Measurements from ENCODE around the gene DCLK3. TPM values are rescaled to one million over a fixed set of nuclear protein-coding genes. Genes with fewer than 3 reads are reported as not detected.

The DCLK3 gene
- polyA plus RNA-seq, 1 donor (not counting 4 experiments of a cell fraction or from before 2014, with no cell fraction given), result not detected

DNA sequence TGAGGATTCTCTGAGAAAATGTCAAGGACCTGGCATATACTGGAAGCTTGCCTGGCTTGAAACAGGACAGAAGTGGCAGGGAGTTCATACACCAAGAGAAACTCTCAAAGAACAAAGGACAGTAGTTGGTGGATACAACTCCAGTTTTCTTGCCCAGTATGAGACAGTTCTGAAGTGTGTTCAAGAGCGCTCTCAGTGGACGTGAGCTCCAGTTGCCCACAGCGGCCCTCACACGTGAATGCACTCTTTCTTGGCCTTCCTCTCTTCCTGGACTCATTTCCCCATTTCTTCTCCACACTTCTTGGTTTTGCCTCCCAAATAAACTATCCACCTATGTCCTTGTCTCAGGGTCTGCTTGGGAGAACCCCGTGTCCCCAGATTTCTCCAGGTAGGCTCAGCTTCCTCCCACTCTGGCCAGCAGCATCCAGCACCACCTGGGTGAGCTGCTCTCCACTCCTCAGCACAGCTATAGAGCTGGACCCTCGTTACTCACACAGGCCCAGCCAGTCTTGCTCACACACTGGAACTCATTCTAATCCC is 54.5 kb downstream of the DCLK3 start:
- Histone ChIP-seq H4K20me1 (ENCODE audit: control insufficient read depth, extremely low read depth, insufficient read depth, low read length) (no peaks in the 10 kb centered on the region), H2AFZ (ENCODE audit: control insufficient read depth, low read length) (no peak overlapping the region), H3K4me3 (ENCODE audit: control insufficient read depth in 2 of 3, extremely low read depth in 1 of 3, insufficient read depth in 2 of 3, low read depth in 1 of 3, low read length in 3 of 3) (no peak overlapping the region), H3K4me2 (ENCODE audit: control insufficient read depth, extremely low read depth, insufficient read depth, low read depth, low read length) (no peak overlapping the region), H3K36me3 (ENCODE audit: control insufficient read depth in 2 of 2, extremely low read depth in 1 of 2, insufficient read depth in 2 of 2, low read length in 2 of 2) (no peaks in the 10 kb centered on the region), H3K27me3 (ENCODE audit: control insufficient read depth, extremely low read depth, insufficient read depth, low read length) (no peaks in the 10 kb centered on the region), H3K9me3 (ENCODE audit: control insufficient read depth, low read depth, low read length) (no peaks in the 10 kb centered on the region), H3K9me1 (ENCODE audit: control insufficient read depth, extremely low read depth, insufficient read depth, low read length) (no peaks in the 10 kb centered on the region), H3K79me2 (ENCODE audit: control insufficient read depth, insufficient read depth, low read length) (no peaks in the 10 kb centered on the region), H3K27ac (ENCODE audit: control insufficient read depth, insufficient read depth, low read length) (no peak overlapping the region), H3K4me1 (ENCODE audit: control insufficient read depth, extremely low read depth, insufficient read depth, low read length) (peaks cover 6% of the 10 kb centered on the region), H3K9ac (ENCODE audit: control insufficient read depth, extremely low read depth, insufficient read depth, low read length) (no peak overlapping the region)
- dilution Hi-C loops (cut with MboI; ENCODE audit: extremely low pct_ligation_motif_present, low sequenced_read_pairs), result no loop called here
- no peak for TF ChIP-seq EZH2 (IDR thresholded peaks at IDR 0.05; ENCODE audit: low read length)
- TF ChIP-seq, protein P1, sequence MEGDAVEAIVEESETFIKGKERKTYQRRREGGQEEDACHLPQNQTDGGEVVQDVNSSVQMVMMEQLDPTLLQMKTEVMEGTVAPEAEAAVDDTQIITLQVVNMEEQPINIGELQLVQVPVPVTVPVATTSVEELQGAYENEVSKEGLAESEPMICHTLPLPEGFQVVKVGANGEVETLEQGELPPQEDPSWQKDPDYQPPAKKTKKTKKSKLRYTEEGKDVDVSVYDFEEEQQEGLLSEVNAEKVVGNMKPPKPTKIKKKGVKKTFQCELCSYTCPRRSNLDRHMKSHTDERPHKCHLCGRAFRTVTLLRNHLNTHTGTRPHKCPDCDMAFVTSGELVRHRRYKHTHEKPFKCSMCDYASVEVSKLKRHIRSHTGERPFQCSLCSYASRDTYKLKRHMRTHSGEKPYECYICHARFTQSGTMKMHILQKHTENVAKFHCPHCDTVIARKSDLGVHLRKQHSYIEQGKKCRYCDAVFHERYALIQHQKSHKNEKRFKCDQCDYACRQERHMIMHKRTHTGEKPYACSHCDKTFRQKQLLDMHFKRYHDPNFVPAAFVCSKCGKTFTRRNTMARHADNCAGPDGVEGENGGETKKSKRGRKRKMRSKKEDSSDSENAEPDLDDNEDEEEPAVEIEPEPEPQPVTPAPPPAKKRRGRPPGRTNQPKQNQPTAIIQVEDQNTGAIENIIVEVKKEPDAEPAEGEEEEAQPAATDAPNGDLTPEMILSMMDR (optimal IDR thresholded peaks at IDR 0.05 in 1 of 3, IDR thresholded peaks at IDR 0.05 in 1 of 3, conservative IDR thresholded peaks at IDR 0.05 in 1 of 3; ENCODE audit: extremely low read depth in 1 of 3, insufficient read depth in 2 of 3, low read length in 3 of 3), result no peak
- no peak for FAIRE-seq
- no peak for DNase-seq (ENCODE audit: low read depth, low spot score)

DNA sequence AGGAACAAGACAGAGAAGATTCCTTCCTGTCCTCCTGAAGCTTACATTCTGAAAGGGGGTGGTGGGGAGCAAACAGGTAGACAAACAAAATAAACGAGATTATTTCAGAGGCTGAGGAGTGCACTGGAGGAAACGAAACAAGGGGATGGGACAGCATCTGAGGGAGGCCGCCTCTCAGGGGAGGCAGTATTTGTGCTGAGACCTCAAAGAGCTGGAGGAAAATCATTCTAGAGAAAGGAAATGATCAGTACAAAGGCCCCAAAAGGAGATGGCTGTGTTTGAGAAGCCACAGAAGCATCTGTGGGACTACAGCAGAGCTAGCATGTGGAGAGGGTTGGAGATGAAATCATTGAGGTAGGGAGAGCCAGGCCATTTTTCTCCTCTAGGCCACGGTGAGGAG is 55.1 kb downstream of the DCLK3 start:
- Histone ChIP-seq H3K4me2 (ENCODE audit: control insufficient read depth, extremely low read depth, insufficient read depth, low read depth, low read length) (no peak overlapping the region), H3K9me3 (ENCODE audit: control insufficient read depth, low read depth, low read length) (no peaks in the 10 kb centered on the region), H3K36me3 (ENCODE audit: control insufficient read depth in 2 of 2, extremely low read depth in 1 of 2, insufficient read depth in 2 of 2, low read length in 2 of 2) (no peaks in the 10 kb centered on the region), H4K20me1 (ENCODE audit: control insufficient read depth, extremely low read depth, insufficient read depth, low read length) (no peaks in the 10 kb centered on the region), H3K9me1 (ENCODE audit: control insufficient read depth, extremely low read depth, insufficient read depth, low read length) (no peaks in the 10 kb centered on the region), H3K27ac (ENCODE audit: control insufficient read depth, insufficient read depth, low read length) (no peak overlapping the region), H3K9ac (ENCODE audit: control insufficient read depth, extremely low read depth, insufficient read depth, low read length) (no peak overlapping the region), H3K4me1 (ENCODE audit: control insufficient read depth, extremely low read depth, insufficient read depth, low read length) (peaks cover 6% of the 10 kb centered on the region), H2AFZ (ENCODE audit: control insufficient read depth, low read length) (no peak overlapping the region), H3K79me2 (ENCODE audit: control insufficient read depth, insufficient read depth, low read length) (no peaks in the 10 kb centered on the region), H3K27me3 (ENCODE audit: control insufficient read depth, extremely low read depth, insufficient read depth, low read length) (no peaks in the 10 kb centered on the region), H3K4me3 (ENCODE audit: control insufficient read depth in 2 of 3, extremely low read depth in 1 of 3, insufficient read depth in 2 of 3, low read depth in 1 of 3, low read length in 3 of 3) (no peak overlapping the region)
- FAIRE-seq, result no peak
- TF ChIP-seq EZH2 (IDR thresholded peaks at IDR 0.05; ENCODE audit: low read length), result no peak
- TF ChIP-seq, protein P1 (optimal IDR thresholded peaks at IDR 0.05 in 1 of 3, IDR thresholded peaks at IDR 0.05 in 1 of 3, conservative IDR thresholded peaks at IDR 0.05 in 1 of 3; ENCODE audit: extremely low read depth in 1 of 3, insufficient read depth in 2 of 3, low read length in 3 of 3), result no peak
- DNase-seq (ENCODE audit: low read depth, low spot score), result no peak
- dilution Hi-C loops (cut with MboI; ENCODE audit: extremely low pct_ligation_motif_present, low sequenced_read_pairs), result no loop called here

All from keratinocyte (primary cell).